HCT116 (cell line): ENCODE data around the gene NEDD4L. TPM values are rescaled to one million over a fixed set of nuclear protein-coding genes. Genes with fewer than 3 reads are reported as not detected.

Experiments
- ATAC-seq: fragments of 200-7000 bp; cut with Tn5 transposase; 2 replicates; pipeline ENCODE4 v1.9.1; 2020; ENCODE audit warnings: mild to moderate bottlenecking, moderate library complexity
- BruUV-seq: library from RNA; stranded (reverse); fragments of 400-500 nt; replicated peaks from 2 replicates; lab custom pipeline; 2021; lab: Mats Ljungman, UMichigan
- CTCF ChIA-PET: fragments of 300-600 bp; sonication (Branson Sonifier 250); formaldehyde crosslinking; loops from one replicate; lab custom pipeline; 2021; ENCODE audit warnings: antibody characterized with exemption; lab: Charles Lee
- POLR2A ChIA-PET: fragments of 300-600, 350-600 bp; sonication (Branson Sonifier 250); formaldehyde crosslinking; loops from one replicate; lab custom pipeline; 2021; ENCODE audit warnings: antibody characterized with exemption; lab: Charles Lee
- RAD21 ChIA-PET, 2 experiments: fragments of 300-600 bp; sonication (Branson Sonifier 250); formaldehyde crosslinking; loops; one replicate each; lab custom pipeline; 2023; ENCODE audit warnings: low total read pairs in 2 of 2; ENCODE audit not compliant: uncharacterized antibody in 2 of 2, unreplicated experiment in 2 of 2, low non-redundant PET in 1 of 2; lab: Charles Lee
- DNase-seq: peaks from one replicate; pipeline ENCODE4 v3.0.0-alpha.2; 2010; ENCODE audit warnings: low read depth, low spot score
- H2AFZ ChIP-seq: fragments of 200-600 bp; shearing (Covaris generic), sonication (generic); 2 replicates; pipeline ENCODE4 v1.6.1; 2017; ENCODE audit warnings: low read depth, mixed run types, mixed read lengths, antibody characterized with exemption, low read length; ENCODE audit not compliant: poor library complexity, severe bottlenecking
- H3K27ac ChIP-seq: 2 replicates; pipeline ENCODE4 v1.5.1; 2012; ENCODE audit warnings: low read depth, low read length
- H3K27me3 ChIP-seq: fragments of 200-600 bp; sonication (generic); 2 replicates; pipeline ENCODE4 v1.6.1; 2016; ENCODE audit warnings: mixed run types, low read length, mixed read lengths; ENCODE audit not compliant: insufficient read depth
- H3K36me3 ChIP-seq, 2 experiments: fragments of 200-500 bp in 1 of 2; fragments of 200-600 bp in 1 of 2; sonication (Bioruptor generic) in 1 of 2; sonication (generic) in 1 of 2; 2 replicates each; pipeline versions ENCODE4 v1.5.1 to v1.6.1; 2014 to 2016; ENCODE audit warnings: low read length in 2 of 2, inconsistent platforms in 1 of 2, mixed read lengths in 1 of 2, mixed run types in 1 of 2; ENCODE audit not compliant: insufficient read depth in 2 of 2, control insufficient read depth in 1 of 2
- H3K4me1 ChIP-seq, 2 experiments: fragments of 200-600 bp in 1 of 2; sonication (generic) in 1 of 2; 2 replicates each; pipeline versions ENCODE4 v1.5.1 to v1.6.1; 2012 to 2017; ENCODE audit warnings: low read length in 2 of 2, inconsistent platforms in 1 of 2, mild to moderate bottlenecking in 1 of 2, mixed read lengths in 1 of 2, mixed run types in 1 of 2, moderate library complexity in 1 of 2; ENCODE audit not compliant: insufficient read depth in 2 of 2, control insufficient read depth in 1 of 2
- H3K4me2 ChIP-seq: fragments of 200-600 bp; sonication (generic); 2 replicates; pipeline ENCODE4 v1.6.1; 2017; ENCODE audit warnings: mixed run types, low read length, mixed read lengths
- H3K4me3 ChIP-seq, 2 experiments: fragments of 200-600 bp in 1 of 2; sonication (generic) in 1 of 2; replicated peaks in 1 of 2; 2 replicates each; pipeline ENCODE4 v1.5.1; 2011 to 2016; ENCODE audit warnings: low read length in 2 of 2, control low read depth in 1 of 2, low read depth in 1 of 2, mild to moderate bottlenecking in 1 of 2, mixed read lengths in 1 of 2, mixed run types in 1 of 2
- H3K79me2 ChIP-seq: fragments of 200-600 bp; sonication (generic); 2 replicates; pipeline ENCODE4 v1.6.1; 2017; ENCODE audit warnings: mild to moderate bottlenecking, mixed run types, low read length, moderate library complexity, mixed read lengths; ENCODE audit not compliant: insufficient read depth
- H3K9ac ChIP-seq: fragments of 200-600 bp; sonication (generic); 2 replicates; pipeline ENCODE4 v1.6.1; 2016; ENCODE audit warnings: low read length, mixed read lengths
- H3K9me2 ChIP-seq: fragments of 200-600 bp; sonication (generic), shearing (Covaris generic); 2 replicates; pipeline ENCODE4 v1.6.1; 2017; ENCODE audit warnings: mixed run types, mild to moderate bottlenecking, moderate library complexity; ENCODE audit not compliant: insufficient read depth
- H3K9me3 ChIP-seq, 2 experiments: fragments of 200-500 bp in 1 of 2; fragments of 200-600 bp in 1 of 2; sonication (Bioruptor generic) in 1 of 2; sonication (generic) in 1 of 2; 2 replicates each; pipeline ENCODE4 v1.6.1; 2014 to 2017; ENCODE audit warnings: low read length in 2 of 2, mixed read lengths in 2 of 2, inconsistent platforms in 1 of 2, low read depth in 1 of 2, mild to moderate bottlenecking in 1 of 2, mixed run types in 1 of 2, moderate library complexity in 1 of 2; ENCODE audit not compliant: control insufficient read depth in 1 of 2, insufficient read depth in 1 of 2
- H4K20me1 ChIP-seq: fragments of 200-600 bp; sonication (generic), shearing (Covaris generic); 2 replicates; pipeline ENCODE4 v1.6.1; 2017; ENCODE audit warnings: mixed run types, mild to moderate bottlenecking, moderate library complexity; ENCODE audit not compliant: insufficient read depth
- CTCF ChIP-seq, 3 experiments: fragments of 200-600 bp in 1 of 3; sonication (generic) in 1 of 3; IDR thresholded peaks in 2 of 3; conservative IDR thresholded peaks in 1 of 3; 2 replicates each; pipeline ENCODE4 v1.5.1; 2012 to 2017; ENCODE audit warnings: low read depth in 2 of 3, low read length in 2 of 3, antibody characterized with exemption in 1 of 3, borderline replicate concordance in 1 of 3, control low read depth in 1 of 3, mild to moderate bottlenecking in 1 of 3, mixed read lengths in 1 of 3, mixed run types in 1 of 3, moderate library complexity in 1 of 3; ENCODE audit not compliant: insufficient read depth in 1 of 3
- EGR1 ChIP-seq: IDR thresholded peaks from 2 replicates; pipeline ENCODE4 v1.6.1; 2012; ENCODE audit warnings: low read depth
- ELF1 ChIP-seq: IDR thresholded peaks from 2 replicates; pipeline ENCODE4 v1.6.1; 2012; ENCODE audit warnings: low read depth, borderline replicate concordance
- FOSL1 ChIP-seq: IDR thresholded peaks from 2 replicates; pipeline ENCODE4 v1.6.1; 2012; ENCODE audit warnings: low read depth
- MAX ChIP-seq: IDR thresholded peaks from 2 replicates; pipeline ENCODE4 v1.6.1; 2012
- RAD21 ChIP-seq: IDR thresholded peaks from 2 replicates; pipeline ENCODE4 v1.6.1; 2012; ENCODE audit warnings: low read depth, mild to moderate bottlenecking
- SRF ChIP-seq: IDR thresholded peaks from 2 replicates; pipeline ENCODE4 v1.6.1; 2012; ENCODE audit warnings: low read depth
- TCF7L2 ChIP-seq: IDR thresholded peaks from 2 replicates; pipeline ENCODE4 v1.7.0; 2011; ENCODE audit warnings: borderline replicate concordance, inconsistent platforms; ENCODE audit not compliant: insufficient read depth, insufficient read length; ENCODE audit errors: extremely low read depth
- ZBTB33 ChIP-seq: IDR thresholded peaks from 2 replicates; pipeline ENCODE4 v1.6.1; 2011; ENCODE audit warnings: mild to moderate bottlenecking, low read length, moderate library complexity; ENCODE audit not compliant: insufficient replicate concordance; ENCODE audit errors: extremely low read depth
- intact Hi-C: fragments of 100-400 bp; cut with micrococcal nuclease; formaldehyde crosslinking; loops from 2 replicates; pipeline ENCODE4 v1.10.0; 2022
- total RNA-seq: library from RNA; stranded (reverse); gene quantifications from one replicate; pipeline ENCODE4 v1.2.1, GENCODE V29; 2021; ENCODE audit not compliant: unreplicated experiment

Gene NEDD4L
- total RNA-seq, 1 experiment from 2014 or later, result 41.5 TPM

- Histone ChIP-seq H3K4me1 (peaks cover 22 to 31% of the 10 kb centered on the region in 2 experiments), H4K20me1 (no peaks in the 10 kb centered on the region), H3K4me2 (no peak overlapping the region), H3K4me3 (no peak overlapping the region), H3K36me3 (no peaks in the 10 kb centered on the region), H2AFZ (no peak overlapping the region), H3K79me2 (no peaks in the 10 kb centered on the region), H3K9me2 (no peaks in the 10 kb centered on the region), H3K27ac (no peak overlapping the region), H3K27me3 (no peaks in the 10 kb centered on the region), H3K9me3 (no peaks in the 10 kb centered on the region), H3K9ac (no peak overlapping the region)
- ChIA-PET POLR2A (interaction anchor here (1.0 kb wide), 1 partner anchor 138 kb away, joined by 3 read pairs; no protein-coding TSS in a partner anchor), RAD21 (interaction anchor here in 1 of 2 experiments (0.8 kb wide), 1 partner anchor 222 kb away, joined by 4 read pairs; no protein-coding TSS in a partner anchor), CTCF (interaction anchor here (0.6 to 2.4 kb wide), 14 partner anchors 10 to 583 kb away, joined by 3 to 14 read pairs (median 4); partner anchors contain the start of gene NEDD4L)
- TF ChIP-seq CTCF (IDR thresholded peaks at IDR 0.05 in 2 of 3, conservative IDR thresholded peaks at IDR 0.05 in 1 of 3; ENCODE audit: borderline replicate concordance in 1 of 3, insufficient read depth in 1 of 3, low read depth in 2 of 3, low read length in 2 of 3) (peak; percentile 78 to 96 (median 83)), MAX (no peak), SRF (no peak), EGR1 (no peak), RAD21 (peak; percentile 84), ZBTB33 (no peak), ELF1 (no peak), TCF7L2 (no peak), FOSL1 (no peak)
- intact Hi-C loops, result loop anchor here (1.0 kb wide), 2 partner anchors 138 to 299 kb away; no protein-coding TSS in a partner anchor
- BruUV-seq, result no TSS peak
- peak; percentile 59 for ATAC-seq
- no peak for DNase-seq
Measured at GRCh38 chr18:58180738-58181353, 136.8 kb downstream of the NEDD4L start.
